Left kidney (tissue), 8 donors: ENCODE measurements around the gene TFIP11. TPM values are rescaled to one million over a fixed set of nuclear protein-coding genes. Genes with fewer than 3 reads are reported as not detected.

Experiments used
- DNase-seq: peaks from one replicate; pipeline ENCODE4 v3.0.0-alpha.2; 2013
- long read RNA-seq, 8 donors: transcript quantifications; one replicate each; lab custom pipeline, GENCODE V29; 2026
- polyA plus RNA-seq: library from polyadenylated mRNA; unstranded; fragments of 120-200 nt; gene quantifications from one replicate; pipeline ENCODE4 v1.2.1, GENCODE V29; 2013; ENCODE audit not compliant: insufficient read length

TFIP11 gene
- 45.6 TPM for polyA plus RNA-seq
- long read RNA-seq, donor 1, transcript TFIP11-204 (15 exons, 3,586 nt) = major isoform, 7 of 34 reads
- long read RNA-seq, donor 1, partial matches to known transcripts = 24 of 34 reads
- long read RNA-seq, donor 1, other reads (novel, unspliced or antisense) = 0 of 34 reads
- long read RNA-seq, donor 2, transcript TFIP11-204 (15 exons, 3,586 nt) = major isoform, 5 of 24 reads
- long read RNA-seq, donor 2, partial matches to known transcripts = 10 of 24 reads
- long read RNA-seq, donor 2, other reads (novel, unspliced or antisense) = 8 of 24 reads
- long read RNA-seq, donor 3, partial matches to known transcripts = 5 of 10 reads
- long read RNA-seq, donor 3, other reads (novel, unspliced or antisense) = 0 of 10 reads
- long read RNA-seq, donor 4 = 0 reads
- long read RNA-seq, donor 5, transcript TFIP11-204 (15 exons, 3,586 nt) = major isoform, 6 of 26 reads
- long read RNA-seq, donor 5, partial matches to known transcripts = 16 of 26 reads
- long read RNA-seq, donor 5, other reads (novel, unspliced or antisense) = 0 of 26 reads
- long read RNA-seq, donor 6, transcript TFIP11-204 (15 exons, 3,586 nt) = major isoform, 8 of 16 reads
- long read RNA-seq, donor 6, partial matches to known transcripts = 7 of 16 reads
- long read RNA-seq, donor 6, other reads (novel, unspliced or antisense) = 0 of 16 reads
- long read RNA-seq, donor 7, transcript TFIP11-204 (15 exons, 3,586 nt) = major isoform, 11 of 29 reads
- long read RNA-seq, donor 7, partial matches to known transcripts = 11 of 29 reads
- long read RNA-seq, donor 7, other reads (novel, unspliced or antisense) = 0 of 29 reads
- long read RNA-seq, donor 8, partial matches to known transcripts = 0 of 11 reads
- long read RNA-seq, donor 8, other reads (novel, unspliced or antisense) = 6 of 11 reads

GRCh38 chr22:26512149-26512793 is at the start of gene TFIP11:
Gene TFIP11, minus strand, starts transcription at chr22:26512473. Its CDS starts 2,201 bp downstream, at chr22:26510272.
- DNase-seq = peak; percentile 92

GRCh38 chr22:26561756-26562417 is 49.6 kb upstream of the TFIP11 start:
- DNase-seq = no peak

GRCh38 chr22:26559961-26560575 is 47.8 kb upstream of the TFIP11 start:
- DNase-seq = no peak

- DNase-seq = no peak
Measured at GRCh38 chr22:26558248-26558895, 46.1 kb upstream of the TFIP11 start.

GRCh38 chr22:26556904-26557303 is 44.6 kb upstream of the TFIP11 start:
- DNase-seq = no peak

- DNase-seq = no peak
Measured at GRCh38 chr22:26555478-26555877, 43.2 kb upstream of the TFIP11 start.

GRCh38 chr22:26554956-26555355 is 42.7 kb upstream of the TFIP11 start:
- no peak for DNase-seq

- DNase-seq = no peak
Measured at GRCh38 chr22:26553056-26553752, 40.9 kb upstream of the TFIP11 start.

GRCh38 chr22:26552466-26552865 is 40.2 kb upstream of the TFIP11 start:
- no peak for DNase-seq

GRCh38 chr22:26551568-26551967 is 39.3 kb upstream of the TFIP11 start:
- DNase-seq = no peak

GRCh38 chr22:26550498-26551033 is 38.3 kb upstream of the TFIP11 start:
- DNase-seq = no peak

GRCh38 chr22:26549902-26550497 is 37.7 kb upstream of the TFIP11 start:
- DNase-seq = no peak

GRCh38 chr22:26548984-26549383 is 36.7 kb upstream of the TFIP11 start:
- no peak for DNase-seq

GRCh38 chr22:26548303-26548702 is 36.0 kb upstream of the TFIP11 start:
- no peak for DNase-seq

GRCh38 chr22:26547837-26548236 is 35.6 kb upstream of the TFIP11 start:
- DNase-seq = no peak

- no peak for DNase-seq
Measured at GRCh38 chr22:26547426-26547825, 35.2 kb upstream of the TFIP11 start.

- no peak for DNase-seq
Measured at GRCh38 chr22:26546282-26546681, 34.0 kb upstream of the TFIP11 start.

- no peak for DNase-seq
Measured at GRCh38 chr22:26545827-26546226, 33.6 kb upstream of the TFIP11 start.

- no peak for DNase-seq
Measured at GRCh38 chr22:26545385-26545784, 33.1 kb upstream of the TFIP11 start.

GRCh38 chr22:26544489-26544888 is 32.2 kb upstream of the TFIP11 start:
- DNase-seq = no peak
